ENCODE data around the gene PTRH1. TPM values are rescaled to one million over a fixed set of nuclear protein-coding genes. Genes with fewer than 3 reads are reported as not detected.

PTRH1 gene
- total RNA-seq, 1 donor from 2014 or later: 13.3 TPM

DNA sequence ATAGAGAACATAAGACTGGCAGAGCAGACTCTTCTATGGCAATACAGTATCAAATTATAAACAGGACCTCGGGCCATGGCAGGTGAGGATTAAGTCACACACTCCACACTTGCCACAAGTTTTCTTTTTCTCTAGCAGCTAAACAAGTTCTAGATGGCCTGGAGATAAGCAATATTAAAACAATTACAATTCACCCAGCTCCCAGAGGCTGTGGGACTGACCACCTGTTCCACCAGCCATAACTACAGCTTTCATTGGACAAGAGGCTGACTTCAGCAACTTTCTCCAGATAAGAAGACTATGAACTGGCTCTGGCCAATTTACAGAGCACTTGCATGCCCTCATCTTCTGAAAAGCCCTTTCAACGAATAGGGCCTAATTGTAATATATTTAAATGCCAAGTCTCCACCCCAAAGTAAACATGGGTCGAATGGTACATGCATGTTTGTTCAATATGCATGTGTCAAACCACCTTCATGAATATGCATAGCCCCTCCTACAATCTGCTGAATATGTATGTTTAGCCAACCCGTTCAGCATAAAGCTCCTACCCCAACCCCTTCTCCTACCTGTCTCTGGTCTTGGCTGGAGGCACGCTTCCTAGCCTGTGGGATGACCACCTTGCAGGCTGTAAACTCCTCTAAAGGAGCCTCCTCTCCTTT, 14.7 kb downstream of the PTRH1 start:
- H3K9me3 Mint-ChIP-seq (ENCODE audit: low read depth): no peaks in the 10 kb centered on the region
- H3K4me1 Mint-ChIP-seq (ENCODE audit: low read depth): peaks cover 8% of the 10 kb centered on the region
- no peak overlapping the region for H3K27ac Mint-ChIP-seq (ENCODE audit: unreplicated experiment)
- no peaks in the 10 kb centered on the region for H3K36me3 Mint-ChIP-seq (ENCODE audit: low read depth)
- no peak overlapping the region for H3K4me3 Mint-ChIP-seq (ENCODE audit: unreplicated experiment)
- DNase-seq (ENCODE audit: low spot score): no peak
- H3K27me3 Mint-ChIP-seq (ENCODE audit: low read depth): no peaks in the 10 kb centered on the region
- TF ChIP-seq, protein P1, sequence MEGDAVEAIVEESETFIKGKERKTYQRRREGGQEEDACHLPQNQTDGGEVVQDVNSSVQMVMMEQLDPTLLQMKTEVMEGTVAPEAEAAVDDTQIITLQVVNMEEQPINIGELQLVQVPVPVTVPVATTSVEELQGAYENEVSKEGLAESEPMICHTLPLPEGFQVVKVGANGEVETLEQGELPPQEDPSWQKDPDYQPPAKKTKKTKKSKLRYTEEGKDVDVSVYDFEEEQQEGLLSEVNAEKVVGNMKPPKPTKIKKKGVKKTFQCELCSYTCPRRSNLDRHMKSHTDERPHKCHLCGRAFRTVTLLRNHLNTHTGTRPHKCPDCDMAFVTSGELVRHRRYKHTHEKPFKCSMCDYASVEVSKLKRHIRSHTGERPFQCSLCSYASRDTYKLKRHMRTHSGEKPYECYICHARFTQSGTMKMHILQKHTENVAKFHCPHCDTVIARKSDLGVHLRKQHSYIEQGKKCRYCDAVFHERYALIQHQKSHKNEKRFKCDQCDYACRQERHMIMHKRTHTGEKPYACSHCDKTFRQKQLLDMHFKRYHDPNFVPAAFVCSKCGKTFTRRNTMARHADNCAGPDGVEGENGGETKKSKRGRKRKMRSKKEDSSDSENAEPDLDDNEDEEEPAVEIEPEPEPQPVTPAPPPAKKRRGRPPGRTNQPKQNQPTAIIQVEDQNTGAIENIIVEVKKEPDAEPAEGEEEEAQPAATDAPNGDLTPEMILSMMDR (IDR thresholded peaks at IDR 0.05): no peak

DNA sequence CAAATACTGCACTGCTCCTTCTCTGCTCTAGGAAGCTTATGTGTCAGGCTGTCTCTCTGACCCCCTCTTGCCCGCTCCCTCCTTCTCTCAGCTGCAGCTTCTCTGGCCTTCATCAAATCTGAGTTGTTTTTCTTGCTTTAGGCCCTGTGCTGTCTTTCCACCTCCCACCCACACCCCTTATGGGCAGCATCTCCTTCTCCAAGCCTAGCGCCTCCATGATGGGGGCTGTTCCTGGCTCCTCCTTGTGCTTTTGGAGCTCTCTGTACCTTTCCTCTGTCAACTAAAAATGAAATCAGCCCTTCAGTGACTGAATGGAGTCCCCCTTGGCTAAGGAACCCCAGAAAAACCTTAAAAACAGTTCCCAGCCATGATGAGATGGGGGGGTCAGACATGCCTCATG, 15.3 kb downstream of the PTRH1 start:
- H3K27ac Mint-ChIP-seq (ENCODE audit: unreplicated experiment): peak overlapping the region; percentile 69
- H3K27me3 Mint-ChIP-seq (ENCODE audit: low read depth): no peaks in the 10 kb centered on the region
- no peak overlapping the region for H3K4me3 Mint-ChIP-seq (ENCODE audit: unreplicated experiment)
- H3K9me3 Mint-ChIP-seq (ENCODE audit: low read depth): no peaks in the 10 kb centered on the region
- no peak for DNase-seq (ENCODE audit: low spot score)
- H3K36me3 Mint-ChIP-seq (ENCODE audit: low read depth): no peaks in the 10 kb centered on the region
- peaks cover 13% of the 10 kb centered on the region for H3K4me1 Mint-ChIP-seq (ENCODE audit: low read depth)
- TF ChIP-seq, protein P1 (IDR thresholded peaks at IDR 0.05): no peak

DNA sequence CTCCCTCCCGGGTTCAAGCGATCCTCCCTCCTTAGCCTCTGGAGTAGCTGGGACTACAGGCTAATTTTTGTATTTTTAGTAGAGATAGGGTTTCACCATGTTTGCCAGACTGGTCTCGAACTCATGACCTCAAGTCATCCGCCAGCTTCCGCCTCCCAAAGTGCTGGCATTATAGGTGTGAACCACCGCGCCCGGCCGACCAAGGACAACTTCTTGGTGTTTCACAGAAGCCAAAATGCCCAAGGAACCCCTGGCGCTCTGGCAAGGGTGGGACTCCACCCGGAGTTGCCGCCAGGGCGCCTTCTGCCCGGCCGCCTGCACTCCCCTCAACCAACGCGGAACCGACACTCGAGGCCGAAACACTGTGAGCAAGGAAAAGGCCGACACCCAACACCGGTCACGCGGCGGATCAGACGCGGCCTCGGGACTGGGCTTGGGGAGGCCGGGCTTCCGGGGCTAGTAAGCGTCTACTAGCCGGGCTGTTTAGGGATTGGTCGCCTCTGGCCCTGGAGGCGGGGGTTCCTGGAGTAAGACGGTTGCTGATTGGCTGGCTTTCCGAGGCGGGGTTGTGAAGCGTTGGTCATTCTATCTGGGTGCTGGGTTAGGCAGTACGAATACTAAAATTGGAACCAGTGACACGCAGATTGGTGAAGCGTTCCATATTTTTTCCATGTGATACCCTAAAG, 16.3 kb downstream of the PTRH1 start:
- Mint-ChIP-seq H3K27me3 (ENCODE audit: low read depth) (no peaks in the 10 kb centered on the region), H3K9me3 (ENCODE audit: low read depth) (no peaks in the 10 kb centered on the region), H3K4me1 (ENCODE audit: low read depth) (peaks cover 17% of the 10 kb centered on the region), H3K27ac (ENCODE audit: unreplicated experiment) (peak overlapping the region; percentile 85), H3K36me3 (ENCODE audit: low read depth) (peaks cover 1% of the 10 kb centered on the region), H3K4me3 (ENCODE audit: unreplicated experiment) (peak overlapping the region; percentile 63)
- TF ChIP-seq, protein P1 (IDR thresholded peaks at IDR 0.05): no peak
- no peak for DNase-seq (ENCODE audit: low spot score)

DNA sequence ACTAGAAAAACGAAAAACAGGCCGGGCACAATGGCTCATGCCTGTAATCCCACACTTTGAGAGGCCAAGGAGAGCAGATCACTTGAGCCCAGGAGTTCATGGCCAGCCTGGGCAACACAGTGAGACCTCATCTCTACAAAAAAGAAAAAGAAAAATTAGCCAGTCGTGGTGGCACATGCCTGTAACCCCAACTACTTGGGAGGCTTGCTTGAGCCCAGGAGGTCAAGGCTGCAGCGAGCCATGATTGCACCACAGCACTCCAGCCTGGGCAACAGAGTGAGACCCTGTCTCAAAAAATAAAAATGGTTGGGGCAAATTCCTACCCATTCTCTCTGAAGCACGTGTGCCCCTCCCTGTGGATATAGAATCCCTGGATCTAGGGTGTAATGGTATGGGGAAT, 17.1 kb downstream of the PTRH1 start:
- Mint-ChIP-seq H3K4me3 (ENCODE audit: unreplicated experiment) (no peak overlapping the region), H3K27ac (ENCODE audit: unreplicated experiment) (peak overlapping the region; percentile 85), H3K4me1 (ENCODE audit: low read depth) (peaks cover 17% of the 10 kb centered on the region)

DNA sequence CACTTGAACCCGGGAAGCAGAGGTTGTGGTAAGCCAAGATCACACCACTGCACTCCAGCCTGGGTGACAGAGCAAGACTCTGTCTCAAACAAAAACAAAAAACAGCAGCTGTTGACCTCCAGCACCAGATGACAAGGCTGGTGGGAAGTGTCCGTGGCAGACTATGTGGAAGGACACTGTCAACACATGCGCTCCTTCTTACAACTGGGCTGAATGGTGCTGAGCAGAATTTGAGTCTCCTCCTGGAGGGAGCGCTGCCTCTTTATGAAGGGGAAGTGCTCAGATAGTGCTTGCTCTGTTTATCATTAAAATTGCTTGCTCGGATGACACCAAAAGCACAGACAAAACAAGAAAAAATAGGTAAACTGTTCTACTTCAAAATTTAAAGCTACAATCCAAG, 17.9 kb downstream of the PTRH1 start:
- TF ChIP-seq, protein P1 (IDR thresholded peaks at IDR 0.05): no peak
- Mint-ChIP-seq H3K9me3 (ENCODE audit: low read depth) (no peaks in the 10 kb centered on the region), H3K27ac (ENCODE audit: unreplicated experiment) (no peak overlapping the region), H3K4me3 (ENCODE audit: unreplicated experiment) (no peak overlapping the region), H3K27me3 (ENCODE audit: low read depth) (no peaks in the 10 kb centered on the region), H3K36me3 (ENCODE audit: low read depth) (peaks cover 1% of the 10 kb centered on the region), H3K4me1 (ENCODE audit: low read depth) (peaks cover 17% of the 10 kb centered on the region)
- DNase-seq (ENCODE audit: low spot score): no peak

More for the DNA sequence above, 17.1 kb downstream of the PTRH1 start:
- TF ChIP-seq, protein P1 (IDR thresholded peaks at IDR 0.05): no peak
- peaks cover 1% of the 10 kb centered on the region for H3K36me3 Mint-ChIP-seq (ENCODE audit: low read depth)
- DNase-seq (ENCODE audit: low spot score): no peak
- H3K9me3 Mint-ChIP-seq (ENCODE audit: low read depth): no peaks in the 10 kb centered on the region
- no peaks in the 10 kb centered on the region for H3K27me3 Mint-ChIP-seq (ENCODE audit: low read depth)

Data from chondrocyte (in vitro differentiated cells).